NT2/D1 (cell line): Measurements from ENCODE around the gene PIK3C2G.

Experiments
- DNase-seq: peaks from one replicate; pipeline ENCODE4 v3.0.0-alpha.2; 2011; ENCODE audit warnings: low read depth, low spot score
- H3K27me3 ChIP-seq: 2 replicates; pipeline ENCODE4 v1.6.0; 2011; ENCODE audit warnings: mild to moderate bottlenecking; ENCODE audit not compliant: insufficient read length, insufficient read depth
- H3K36me3 ChIP-seq: 2 replicates; pipeline ENCODE4 v1.6.1; 2011; ENCODE audit warnings: mild to moderate bottlenecking, low read length, mixed read lengths; ENCODE audit not compliant: insufficient read depth, insufficient read length
- H3K4me1 ChIP-seq: 2 replicates; pipeline ENCODE4 v1.5.1; 2011; ENCODE audit not compliant: insufficient read depth, insufficient read length
- H3K4me3 ChIP-seq: 2 replicates; pipeline ENCODE4 v1.5.1; 2011; ENCODE audit warnings: low read depth; ENCODE audit not compliant: insufficient read length
- H3K9ac ChIP-seq: 2 replicates; pipeline ENCODE4 v1.6.0; 2011; ENCODE audit warnings: low read depth; ENCODE audit not compliant: insufficient read length
- H3K9me3 ChIP-seq: 2 replicates; pipeline ENCODE4 v1.5.1; 2011; ENCODE audit warnings: mild to moderate bottlenecking, low read length; ENCODE audit not compliant: insufficient read depth
- SUZ12 ChIP-seq: IDR thresholded peaks from 2 replicates; pipeline ENCODE4 v1.6.1; 2011; ENCODE audit not compliant: insufficient read length, insufficient read depth; ENCODE audit errors: extremely low read depth
- YY1 ChIP-seq: IDR thresholded peaks from 2 replicates; pipeline ENCODE4 v1.6.1; 2011; ENCODE audit not compliant: insufficient read length, insufficient read depth
- ZNF274 ChIP-seq: IDR thresholded peaks from 2 replicates; pipeline ENCODE4 v1.6.1; 2011; ENCODE audit warnings: mild to moderate bottlenecking, low read depth, low read length

PIK3C2G gene

GRCh38 chr12:18430425-18431048 is 169.2 kb downstream of the PIK3C2G start:
- TF ChIP-seq SUZ12 (no peak), ZNF274 (no peak), YY1 (no peak)
- no peak overlapping the region for H3K4me3 ChIP-seq
- H3K9me3 ChIP-seq, result no peaks in the 10 kb centered on the region
- H3K36me3 ChIP-seq, result no peaks in the 10 kb centered on the region
- no peak overlapping the region for H3K9ac ChIP-seq
- H3K27me3 ChIP-seq, result no peaks in the 10 kb centered on the region
- no peaks in the 10 kb centered on the region for H3K4me1 ChIP-seq
- DNase-seq, result peak; percentile 83

GRCh38 chr12:18431771-18432170 is 170.5 kb downstream of the PIK3C2G start:
- DNase-seq, result no peak
- TF ChIP-seq YY1 (no peak), SUZ12 (no peak), ZNF274 (no peak)

DNA sequence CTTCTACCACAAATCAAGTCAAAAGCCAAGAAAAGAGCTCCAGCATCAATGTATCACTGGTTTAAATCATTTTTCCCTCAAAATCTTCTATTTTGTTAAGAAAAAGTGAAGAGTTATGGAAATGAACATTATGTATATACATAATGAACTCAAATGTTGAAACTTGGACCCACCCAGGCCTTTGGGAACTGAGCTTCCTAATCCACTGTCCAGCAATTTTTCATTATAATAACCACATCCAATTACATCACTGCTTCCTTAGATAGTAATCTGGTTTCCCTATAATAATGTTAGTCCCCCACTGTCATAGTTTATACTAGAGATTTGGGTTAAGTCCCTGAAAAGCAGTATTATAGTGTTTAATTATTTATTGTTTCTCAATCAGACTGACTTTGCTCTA is 170.9 kb downstream of the PIK3C2G start:
- Histone ChIP-seq H3K4me3 (no peak overlapping the region), H3K9ac (no peak overlapping the region), H3K4me1 (no peaks in the 10 kb centered on the region), H3K9me3 (no peaks in the 10 kb centered on the region), H3K27me3 (no peaks in the 10 kb centered on the region), H3K36me3 (no peaks in the 10 kb centered on the region)
- TF ChIP-seq SUZ12 (no peak), YY1 (no peak), ZNF274 (no peak)
- DNase-seq, result no peak

More at GRCh38 chr12:18431771-18432170, 170.5 kb downstream of the PIK3C2G start:
- no peaks in the 10 kb centered on the region for H3K27me3 ChIP-seq
- H3K4me3 ChIP-seq, result no peak overlapping the region
- H3K9ac ChIP-seq, result no peak overlapping the region
- H3K9me3 ChIP-seq, result no peaks in the 10 kb centered on the region
- no peaks in the 10 kb centered on the region for H3K36me3 ChIP-seq
- no peaks in the 10 kb centered on the region for H3K4me1 ChIP-seq

- no peak for DNase-seq
- Histone ChIP-seq H3K4me1 (no peaks in the 10 kb centered on the region), H3K4me3 (no peak overlapping the region), H3K27me3 (no peaks in the 10 kb centered on the region), H3K36me3 (no peaks in the 10 kb centered on the region), H3K9ac (no peak overlapping the region), H3K9me3 (no peaks in the 10 kb centered on the region)
- TF ChIP-seq ZNF274, result no peak
Observed at GRCh38 chr12:18436170-18436569, 174.9 kb downstream of the PIK3C2G start.

GRCh38 chr12:18439541-18439940 is 178.2 kb downstream of the PIK3C2G start:
- DNase-seq, result no peak
- Histone ChIP-seq H3K9ac (no peak overlapping the region), H3K4me1 (no peaks in the 10 kb centered on the region), H3K27me3 (no peaks in the 10 kb centered on the region), H3K4me3 (no peak overlapping the region), H3K36me3 (no peaks in the 10 kb centered on the region), H3K9me3 (no peaks in the 10 kb centered on the region)
- TF ChIP-seq SUZ12 (no peak), YY1 (no peak), ZNF274 (no peak)

DNA sequence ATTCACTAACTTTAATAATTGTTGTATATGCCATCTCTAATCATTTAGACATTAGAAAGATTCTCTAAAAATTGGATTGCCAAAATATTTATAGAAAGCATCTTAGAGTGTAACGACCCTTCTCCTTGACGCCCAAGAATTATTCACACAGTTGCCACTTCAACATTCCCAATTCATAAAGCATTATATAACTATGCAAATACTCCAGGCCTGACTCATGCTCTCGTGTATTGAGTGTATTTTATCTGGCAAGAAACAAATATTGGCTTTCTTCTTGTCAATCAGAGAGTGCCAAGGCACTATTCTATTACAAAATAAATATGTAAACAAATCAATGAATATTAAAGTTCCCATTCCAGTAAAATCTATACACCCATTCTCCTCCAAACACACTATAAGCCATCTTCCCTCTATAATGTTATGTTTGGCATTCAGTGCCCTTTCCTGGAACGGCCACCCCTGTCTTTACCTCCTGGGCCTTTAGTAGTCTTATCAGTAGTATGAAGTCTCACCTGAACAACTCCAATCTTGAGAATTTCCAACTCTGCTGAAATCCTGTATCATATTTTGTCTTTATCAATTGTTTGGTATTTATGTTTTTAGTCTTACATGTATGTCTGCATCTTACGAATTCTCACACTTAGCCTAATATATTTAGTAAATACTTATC is 182.6 kb downstream of the PIK3C2G start:
- H3K4me1 ChIP-seq, result no peaks in the 10 kb centered on the region
- DNase-seq, result no peak
- no peaks in the 10 kb centered on the region for H3K36me3 ChIP-seq
- H3K9ac ChIP-seq, result no peak overlapping the region
- no peaks in the 10 kb centered on the region for H3K9me3 ChIP-seq
- TF ChIP-seq YY1 (no peak), SUZ12 (no peak), ZNF274 (no peak)
- H3K27me3 ChIP-seq, result no peaks in the 10 kb centered on the region
- no peak overlapping the region for H3K4me3 ChIP-seq

- Histone ChIP-seq H3K27me3 (no peaks in the 10 kb centered on the region), H3K9ac (no peak overlapping the region), H3K4me3 (no peak overlapping the region), H3K36me3 (no peaks in the 10 kb centered on the region), H3K9me3 (no peaks in the 10 kb centered on the region), H3K4me1 (no peaks in the 10 kb centered on the region)
- DNase-seq, result no peak
- TF ChIP-seq ZNF274 (no peak), YY1 (peak; percentile 8), SUZ12 (no peak)
Observed at GRCh38 chr12:18446061-18446644, 184.8 kb downstream of the PIK3C2G start.
